Measurements from ENCODE around the gene TMTC1. TPM values are rescaled to one million over a fixed set of nuclear protein-coding genes. Genes with fewer than 3 reads are reported as not detected.
A peak's percentile ranks its signal among the peaks of the same experiment; 100 is the strongest.

Gene TMTC1
- polyA plus RNA-seq, 1 of the 3 experiments (the other 2 are of a cell fraction) = 0.13 TPM

DNA sequence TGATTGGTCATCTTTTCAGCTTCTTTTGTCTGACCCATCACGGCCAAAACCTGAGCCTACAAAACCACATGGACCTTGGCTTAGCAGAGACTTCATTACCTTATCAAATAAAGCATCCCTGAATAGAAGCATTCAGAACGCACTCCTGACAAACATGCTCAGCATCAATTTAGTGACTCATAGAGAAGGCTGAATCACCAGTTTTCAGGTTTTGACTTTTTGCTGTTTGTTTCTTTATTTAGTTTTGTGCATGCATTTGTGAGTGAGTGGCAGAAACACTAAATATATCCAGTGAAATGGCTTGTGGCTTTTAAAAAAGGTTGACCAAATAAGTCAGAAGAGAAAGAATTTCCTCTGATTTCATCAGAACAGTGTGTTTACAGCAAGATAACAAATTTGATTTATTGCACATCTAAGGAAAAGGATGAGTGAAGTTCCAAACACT lies 267.3 kb downstream of the TMTC1 start (continued):
- TF ChIP-seq, protein P1, sequence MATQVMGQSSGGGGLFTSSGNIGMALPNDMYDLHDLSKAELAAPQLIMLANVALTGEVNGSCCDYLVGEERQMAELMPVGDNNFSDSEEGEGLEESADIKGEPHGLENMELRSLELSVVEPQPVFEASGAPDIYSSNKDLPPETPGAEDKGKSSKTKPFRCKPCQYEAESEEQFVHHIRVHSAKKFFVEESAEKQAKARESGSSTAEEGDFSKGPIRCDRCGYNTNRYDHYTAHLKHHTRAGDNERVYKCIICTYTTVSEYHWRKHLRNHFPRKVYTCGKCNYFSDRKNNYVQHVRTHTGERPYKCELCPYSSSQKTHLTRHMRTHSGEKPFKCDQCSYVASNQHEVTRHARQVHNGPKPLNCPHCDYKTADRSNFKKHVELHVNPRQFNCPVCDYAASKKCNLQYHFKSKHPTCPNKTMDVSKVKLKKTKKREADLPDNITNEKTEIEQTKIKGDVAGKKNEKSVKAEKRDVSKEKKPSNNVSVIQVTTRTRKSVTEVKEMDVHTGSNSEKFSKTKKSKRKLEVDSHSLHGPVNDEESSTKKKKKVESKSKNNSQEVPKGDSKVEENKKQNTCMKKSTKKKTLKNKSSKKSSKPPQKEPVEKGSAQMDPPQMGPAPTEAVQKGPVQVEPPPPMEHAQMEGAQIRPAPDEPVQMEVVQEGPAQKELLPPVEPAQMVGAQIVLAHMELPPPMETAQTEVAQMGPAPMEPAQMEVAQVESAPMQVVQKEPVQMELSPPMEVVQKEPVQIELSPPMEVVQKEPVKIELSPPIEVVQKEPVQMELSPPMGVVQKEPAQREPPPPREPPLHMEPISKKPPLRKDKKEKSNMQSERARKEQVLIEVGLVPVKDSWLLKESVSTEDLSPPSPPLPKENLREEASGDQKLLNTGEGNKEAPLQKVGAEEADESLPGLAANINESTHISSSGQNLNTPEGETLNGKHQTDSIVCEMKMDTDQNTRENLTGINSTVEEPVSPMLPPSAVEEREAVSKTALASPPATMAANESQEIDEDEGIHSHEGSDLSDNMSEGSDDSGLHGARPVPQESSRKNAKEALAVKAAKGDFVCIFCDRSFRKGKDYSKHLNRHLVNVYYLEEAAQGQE (IDR thresholded peaks at IDR 0.05; ENCODE audit: low read depth, low read length) = no peak
- TF ChIP-seq FOXJ3 (CRISPR knock-in tag; IDR thresholded peaks at IDR 0.05) (no peak), JUND (IDR thresholded peaks at IDR 0.05) (peak; percentile 60)
- TF ChIP-seq, protein P2, sequence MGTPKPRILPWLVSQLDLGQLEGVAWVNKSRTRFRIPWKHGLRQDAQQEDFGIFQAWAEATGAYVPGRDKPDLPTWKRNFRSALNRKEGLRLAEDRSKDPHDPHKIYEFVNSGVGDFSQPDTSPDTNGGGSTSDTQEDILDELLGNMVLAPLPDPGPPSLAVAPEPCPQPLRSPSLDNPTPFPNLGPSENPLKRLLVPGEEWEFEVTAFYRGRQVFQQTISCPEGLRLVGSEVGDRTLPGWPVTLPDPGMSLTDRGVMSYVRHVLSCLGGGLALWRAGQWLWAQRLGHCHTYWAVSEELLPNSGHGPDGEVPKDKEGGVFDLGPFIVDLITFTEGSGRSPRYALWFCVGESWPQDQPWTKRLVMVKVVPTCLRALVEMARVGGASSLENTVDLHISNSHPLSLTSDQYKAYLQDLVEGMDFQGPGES (IDR thresholded peaks at IDR 0.05; ENCODE audit: low read depth, low read length) = no peak

DNA sequence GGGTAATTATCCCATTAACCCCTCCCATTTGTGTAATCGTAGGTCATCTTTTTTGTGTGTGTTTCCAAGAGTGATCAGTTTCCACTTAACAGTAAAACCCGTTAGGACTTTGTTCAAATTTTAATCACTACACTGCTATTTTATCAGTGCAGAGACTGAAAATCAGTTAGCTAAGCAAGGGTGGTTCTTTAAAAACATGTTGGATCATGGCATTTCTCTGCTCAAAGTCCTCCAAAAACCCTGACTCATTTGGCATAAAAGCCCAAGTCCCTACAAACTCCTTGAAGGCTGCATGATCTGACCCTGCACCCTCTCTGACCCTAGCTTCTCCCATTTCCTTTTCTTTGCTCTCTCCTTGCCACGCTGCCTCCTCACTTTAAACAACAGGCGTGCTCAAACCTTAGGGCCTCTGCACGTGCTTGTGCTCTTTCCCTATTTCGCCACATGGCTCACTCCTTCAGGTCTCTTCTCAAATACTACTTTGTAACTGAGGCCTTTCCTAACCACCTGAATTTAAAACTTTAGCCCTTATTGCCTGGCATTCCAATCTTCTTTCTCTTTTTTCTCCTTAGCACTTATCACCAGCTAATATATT lies 273.1 kb downstream of the TMTC1 start:
- Histone ChIP-seq H3K36me3 (replicated peaks in 1 of 2; ENCODE audit: control insufficient read depth in 1 of 2, insufficient read depth in 2 of 2, low read length in 1 of 2) (no peaks in the 10 kb centered on the region), H3K4me1 (ENCODE audit: control insufficient read depth in 1 of 2, insufficient read depth in 2 of 2, low read depth in 1 of 2, low read length in 1 of 2) (no peaks in the 10 kb centered on the region), H3K9ac (no peak overlapping the region), H3K27ac (ENCODE audit: low read depth in 2 of 2, low read length in 1 of 2) (no peak overlapping the region), H3K27me3 (ENCODE audit: insufficient read depth) (no peaks in the 10 kb centered on the region; the same call in 1 of the 2 replicates), H3K9me2 (no peaks in the 10 kb centered on the region), H3K79me2 (ENCODE audit: insufficient read depth) (no peaks in the 10 kb centered on the region), H4K20me1 (ENCODE audit: insufficient read depth) (no peaks in the 10 kb centered on the region), H3K4me3 (ENCODE audit: low read depth in 2 of 2, low read length in 1 of 2) (no peak overlapping the region), H3K4me2 (no peak overlapping the region), H3F3A (replicated peaks; ENCODE audit: insufficient read depth) (no peaks in the 10 kb centered on the region), H3K9me3 (no peaks in the 10 kb centered on the region), H2AFZ (ENCODE audit: low read depth) (no peak overlapping the region)
- no peak for DNase-seq
- ChIA-PET POLR2A (no interaction called here), CTCF (interaction anchor here (2.1 to 2.2 kb wide), 2 partner anchors 9 to 11 kb away, joined by 5 to 7 read pairs; no protein-coding TSS in a partner anchor)
- TF ChIP-seq GABPA (IDR thresholded peaks at IDR 0.05; ENCODE audit: low read depth) = no peak
- TF ChIP-seq, protein P3, sequence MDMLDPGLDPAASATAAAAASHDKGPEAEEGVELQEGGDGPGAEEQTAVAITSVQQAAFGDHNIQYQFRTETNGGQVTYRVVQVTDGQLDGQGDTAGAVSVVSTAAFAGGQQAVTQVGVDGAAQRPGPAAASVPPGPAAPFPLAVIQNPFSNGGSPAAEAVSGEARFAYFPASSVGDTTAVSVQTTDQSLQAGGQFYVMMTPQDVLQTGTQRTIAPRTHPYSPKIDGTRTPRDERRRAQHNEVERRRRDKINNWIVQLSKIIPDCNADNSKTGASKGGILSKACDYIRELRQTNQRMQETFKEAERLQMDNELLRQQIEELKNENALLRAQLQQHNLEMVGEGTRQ (IDR thresholded peaks at IDR 0.05; ENCODE audit: borderline replicate concordance, low read depth, low read length) = no peak
- 56% methylated on average over 6 of the region's 6 CpGs for WGBS (ENCODE audit: low lambda C conversion rate)

DNA sequence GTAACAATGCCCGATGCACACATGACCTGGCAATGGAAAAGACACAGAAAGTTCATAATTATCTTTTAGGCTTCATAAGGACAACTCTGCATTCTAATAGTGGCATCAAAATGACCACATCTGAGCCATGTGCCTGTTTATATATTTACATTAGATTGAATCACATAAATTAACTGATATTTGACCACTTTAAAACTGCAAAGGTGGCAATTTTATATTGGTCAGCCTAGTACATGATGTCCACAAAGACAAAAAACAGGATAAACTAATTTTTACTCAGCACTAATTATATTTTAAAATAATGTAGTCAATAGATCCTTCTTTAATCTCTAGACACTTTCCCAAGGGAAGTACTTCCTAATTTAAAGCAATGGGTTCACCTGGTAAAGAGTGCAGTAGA lies 274.2 kb downstream of the TMTC1 start:
- CTCF ChIA-PET = interaction anchor here (1.5 kb wide), 1 partner anchor 1298 kb away, joined by 5 read pairs; no protein-coding TSS in a partner anchor
- no peak overlapping the region for H2AFZ ChIP-seq (ENCODE audit: low read depth)
- WGBS (ENCODE audit: low lambda C conversion rate) = 56% methylated on average over 1 of the region's 1 CpG
- H3K4me3 ChIP-seq (ENCODE audit: low read depth in 2 of 2, low read length in 1 of 2) = no peak overlapping the region
- peaks cover 0 to 2% of the 10 kb centered on the region in 2 experiments; a peak in 1 of 4 replicates for H3K4me1 ChIP-seq (ENCODE audit: control insufficient read depth in 1 of 2, insufficient read depth in 2 of 2, low read depth in 1 of 2, low read length in 1 of 2)
- H4K20me1 ChIP-seq (ENCODE audit: insufficient read depth) = no peaks in the 10 kb centered on the region
- no peaks in the 10 kb centered on the region for H3K79me2 ChIP-seq (ENCODE audit: insufficient read depth)
- no peak overlapping the region for H3K27ac ChIP-seq (ENCODE audit: low read depth in 2 of 2, low read length in 1 of 2)
- DNase-seq = no peak
- H3K36me3 ChIP-seq (replicated peaks in 1 of 2; ENCODE audit: control insufficient read depth in 1 of 2, insufficient read depth in 2 of 2, low read length in 1 of 2) = no peaks in the 10 kb centered on the region
- H3K9me3 ChIP-seq = no peaks in the 10 kb centered on the region
- POLR2A ChIA-PET = no interaction called here
- H3F3A ChIP-seq (replicated peaks; ENCODE audit: insufficient read depth) = no peaks in the 10 kb centered on the region
- H3K27me3 ChIP-seq (ENCODE audit: insufficient read depth) = no peaks in the 10 kb centered on the region; the same call in 1 of the 2 replicates
- H3K9ac ChIP-seq = no peak overlapping the region
- no peak overlapping the region for H3K4me2 ChIP-seq
- no peaks in the 10 kb centered on the region for H3K9me2 ChIP-seq
- TF ChIP-seq NRF1 (IDR thresholded peaks at IDR 0.05; ENCODE audit: low read depth, low read length) (no peak), MXI1 (IDR thresholded peaks at IDR 0.05; ENCODE audit: low read depth, low read length) (no peak), NFIC (IDR thresholded peaks at IDR 0.05; ENCODE audit: borderline replicate concordance) (no peak), RAD21 (IDR thresholded peaks at IDR 0.05; ENCODE audit: low read length) (no peak), FOXJ3 (CRISPR knock-in tag; IDR thresholded peaks at IDR 0.05) (no peak), TEAD4 (IDR thresholded peaks at IDR 0.05; ENCODE audit: borderline replicate concordance, insufficient read depth) (no peak), EP300 (IDR thresholded peaks at IDR 0.05; ENCODE audit: borderline replicate concordance in 1 of 2, low read depth in 1 of 2, low read length in 1 of 2) (no peak), YY1 (IDR thresholded peaks at IDR 0.05; ENCODE audit: low read depth) (no peak), RCOR1 (IDR thresholded peaks at IDR 0.05; ENCODE audit: low read length) (no peak), FOSL2 (IDR thresholded peaks at IDR 0.05; ENCODE audit: borderline replicate concordance, low read depth) (no peak)
- TF ChIP-seq, protein P4, sequence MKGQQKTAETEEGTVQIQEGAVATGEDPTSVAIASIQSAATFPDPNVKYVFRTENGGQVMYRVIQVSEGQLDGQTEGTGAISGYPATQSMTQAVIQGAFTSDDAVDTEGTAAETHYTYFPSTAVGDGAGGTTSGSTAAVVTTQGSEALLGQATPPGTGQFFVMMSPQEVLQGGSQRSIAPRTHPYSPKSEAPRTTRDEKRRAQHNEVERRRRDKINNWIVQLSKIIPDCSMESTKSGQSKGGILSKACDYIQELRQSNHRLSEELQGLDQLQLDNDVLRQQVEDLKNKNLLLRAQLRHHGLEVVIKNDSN (IDR thresholded peaks at IDR 0.05; ENCODE audit: borderline replicate concordance, low read depth) = no peak
- TF ChIP-seq, protein P5, sequence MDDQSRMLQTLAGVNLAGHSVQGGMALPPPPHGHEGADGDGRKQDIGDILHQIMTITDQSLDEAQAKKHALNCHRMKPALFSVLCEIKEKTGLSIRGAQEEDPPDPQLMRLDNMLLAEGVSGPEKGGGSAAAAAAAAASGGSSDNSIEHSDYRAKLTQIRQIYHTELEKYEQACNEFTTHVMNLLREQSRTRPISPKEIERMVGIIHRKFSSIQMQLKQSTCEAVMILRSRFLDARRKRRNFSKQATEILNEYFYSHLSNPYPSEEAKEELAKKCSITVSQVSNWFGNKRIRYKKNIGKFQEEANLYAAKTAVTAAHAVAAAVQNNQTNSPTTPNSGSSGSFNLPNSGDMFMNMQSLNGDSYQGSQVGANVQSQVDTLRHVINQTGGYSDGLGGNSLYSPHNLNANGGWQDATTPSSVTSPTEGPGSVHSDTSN (IDR thresholded peaks at IDR 0.05) = no peak
- TF ChIP-seq, protein P6, sequence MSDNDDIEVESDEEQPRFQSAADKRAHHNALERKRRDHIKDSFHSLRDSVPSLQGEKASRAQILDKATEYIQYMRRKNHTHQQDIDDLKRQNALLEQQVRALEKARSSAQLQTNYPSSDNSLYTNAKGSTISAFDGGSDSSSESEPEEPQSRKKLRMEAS (IDR thresholded peaks at IDR 0.05; ENCODE audit: low read depth) = no peak
